Keratinocyte (primary cell): ENCODE results near the gene SLITRK6. TPM values are rescaled to one million over a fixed set of nuclear protein-coding genes. Genes with fewer than 3 reads are reported as not detected.

ENCODE experiments used
- DNase-seq: peaks from one replicate; pipeline ENCODE4 v3.0.0-alpha.2; 2011; ENCODE audit warnings: low read depth, missing footprints, low spot score
- FAIRE-seq: peaks from 2 replicates; lab custom pipeline; 2011; peaks lifted over from hg19 to GRCh38; lab: Jason Lieb, UNC
- H2AFZ ChIP-seq: 2 replicates; pipeline ENCODE4 v1.6.0; 2012; ENCODE audit warnings: low read length, control low read depth, inconsistent platforms; ENCODE audit not compliant: control insufficient read depth
- H3K27ac ChIP-seq: 2 replicates; pipeline ENCODE4 v1.5.1; 2011; ENCODE audit warnings: low read length; ENCODE audit not compliant: control insufficient read depth, insufficient read depth
- H3K27me3 ChIP-seq: 3 replicates; pipeline ENCODE4 v1.6.0; 2011; ENCODE audit warnings: low read length; ENCODE audit not compliant: control insufficient read depth, insufficient read depth; ENCODE audit errors: extremely low read depth
- H3K36me3 ChIP-seq, 2 experiments: 2 replicates in 1 of 2; 3 replicates in 1 of 2; pipeline ENCODE4 v1.5.1; 2011; ENCODE audit warnings: low read length in 2 of 2, mild to moderate bottlenecking in 1 of 2; ENCODE audit not compliant: control insufficient read depth in 2 of 2, insufficient read depth in 2 of 2; ENCODE audit errors: extremely low read depth in 1 of 2
- H3K4me1 ChIP-seq: 3 replicates; pipeline ENCODE4 v1.5.1; 2011; ENCODE audit warnings: low read length; ENCODE audit not compliant: control insufficient read depth, insufficient read depth; ENCODE audit errors: extremely low read depth
- H3K4me2 ChIP-seq: 3 replicates; pipeline ENCODE4 v1.6.0; 2011; ENCODE audit warnings: low read depth, low read length; ENCODE audit not compliant: control insufficient read depth, insufficient read depth; ENCODE audit errors: extremely low read depth
- H3K4me3 ChIP-seq, 3 experiments: fragments of 200-600 bp in 1 of 3; sonication (generic) in 1 of 3; 2 replicates in 2 of 3; 3 replicates in 1 of 3; pipeline ENCODE4 v1.5.1; 2011 to 2016; ENCODE audit warnings: low read length in 3 of 3, mild to moderate bottlenecking in 3 of 3, control low read depth in 2 of 3, inconsistent platforms in 1 of 3, low read depth in 1 of 3, mixed read lengths in 1 of 3, mixed run types in 1 of 3, moderate library complexity in 1 of 3; ENCODE audit not compliant: control insufficient read depth in 2 of 3, insufficient read depth in 2 of 3; ENCODE audit errors: extremely low read depth in 1 of 3
- H3K79me2 ChIP-seq: 2 replicates; pipeline ENCODE4 v1.6.0; 2012; ENCODE audit warnings: low read length; ENCODE audit not compliant: control insufficient read depth, insufficient read depth
- H3K9ac ChIP-seq: 3 replicates; pipeline ENCODE4 v1.6.0; 2011; ENCODE audit warnings: low read length; ENCODE audit not compliant: control insufficient read depth, insufficient read depth; ENCODE audit errors: extremely low read depth
- H3K9me1 ChIP-seq: 3 replicates; pipeline ENCODE4 v1.6.0; 2011; ENCODE audit warnings: low read length; ENCODE audit not compliant: control insufficient read depth, insufficient read depth; ENCODE audit errors: extremely low read depth
- H3K9me3 ChIP-seq: 2 replicates; pipeline ENCODE4 v1.5.1; 2012; ENCODE audit warnings: low read depth, low read length; ENCODE audit not compliant: control insufficient read depth
- H4K20me1 ChIP-seq: 3 replicates; pipeline ENCODE4 v1.6.0; 2011; ENCODE audit warnings: low read length; ENCODE audit not compliant: control insufficient read depth, insufficient read depth; ENCODE audit errors: extremely low read depth
- EZH2 ChIP-seq: IDR thresholded peaks from one replicate; pipeline ENCODE4 v1.6.1; 2012; ENCODE audit warnings: inconsistent platforms, mild to moderate bottlenecking, low read length, moderate library complexity
- dilution Hi-C: fragments of 300-500 bp; cut with MboI; formaldehyde crosslinking; loops from one replicate; pipeline ENCODE4 v1.7.0; 2020; ENCODE audit warnings: low sequenced_read_pairs; ENCODE audit not compliant: extremely low pct_ligation_motif_present
- polyA plus RNA-seq, 5 experiments: library from polyadenylated mRNA; depleted of rRNA in 3 of 5; stranded (reverse) in 3 of 5; stranded (forward) in 1 of 5; unstranded in 1 of 5; fragments of >200 nt; gene quantifications; 1 replicate in 1 of 5; 2 replicates in 3 of 5; 3 replicates in 1 of 5; pipeline versions ENCODE4 v1.2.1 to v1.2.3, GENCODE V29; 2011 to 2012; ENCODE audit warnings: missing spikeins in 2 of 5, low read depth in 1 of 5, low replicate concordance in 1 of 5
- TF ChIP-seq, protein P1 (sequence below), 3 experiments: IDR thresholded peaks in 1 of 3; conservative IDR thresholded peaks in 1 of 3; optimal IDR thresholded peaks in 1 of 3; 2 replicates in 2 of 3; 3 replicates in 1 of 3; pipeline versions ENCODE3 to v1.5.1; 2011; ENCODE audit warnings: low read length in 3 of 3, mild to moderate bottlenecking in 3 of 3, moderate library complexity in 2 of 3, control low read depth in 1 of 3, inconsistent platforms in 1 of 3; ENCODE audit not compliant: insufficient read depth in 2 of 3; ENCODE audit errors: extremely low read depth in 1 of 3

The SLITRK6 gene
- polyA plus RNA-seq, 1 donor (not counting 4 experiments of a cell fraction or from before 2014, with no cell fraction given) = 12.3 TPM

GRCh38 chr13:85785205-85785604 lies 14.0 kb downstream of the SLITRK6 start:
- TF ChIP-seq EZH2 = no peak
- TF ChIP-seq, protein P1, sequence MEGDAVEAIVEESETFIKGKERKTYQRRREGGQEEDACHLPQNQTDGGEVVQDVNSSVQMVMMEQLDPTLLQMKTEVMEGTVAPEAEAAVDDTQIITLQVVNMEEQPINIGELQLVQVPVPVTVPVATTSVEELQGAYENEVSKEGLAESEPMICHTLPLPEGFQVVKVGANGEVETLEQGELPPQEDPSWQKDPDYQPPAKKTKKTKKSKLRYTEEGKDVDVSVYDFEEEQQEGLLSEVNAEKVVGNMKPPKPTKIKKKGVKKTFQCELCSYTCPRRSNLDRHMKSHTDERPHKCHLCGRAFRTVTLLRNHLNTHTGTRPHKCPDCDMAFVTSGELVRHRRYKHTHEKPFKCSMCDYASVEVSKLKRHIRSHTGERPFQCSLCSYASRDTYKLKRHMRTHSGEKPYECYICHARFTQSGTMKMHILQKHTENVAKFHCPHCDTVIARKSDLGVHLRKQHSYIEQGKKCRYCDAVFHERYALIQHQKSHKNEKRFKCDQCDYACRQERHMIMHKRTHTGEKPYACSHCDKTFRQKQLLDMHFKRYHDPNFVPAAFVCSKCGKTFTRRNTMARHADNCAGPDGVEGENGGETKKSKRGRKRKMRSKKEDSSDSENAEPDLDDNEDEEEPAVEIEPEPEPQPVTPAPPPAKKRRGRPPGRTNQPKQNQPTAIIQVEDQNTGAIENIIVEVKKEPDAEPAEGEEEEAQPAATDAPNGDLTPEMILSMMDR (optimal IDR thresholded peaks at IDR 0.05 in 1 of 3, IDR thresholded peaks at IDR 0.05 in 1 of 3, conservative IDR thresholded peaks at IDR 0.05 in 1 of 3; ENCODE audit: extremely low read depth in 1 of 3, insufficient read depth in 2 of 3, low read length in 3 of 3) = no peak
- Histone ChIP-seq H3K27me3 (no peaks in the 10 kb centered on the region), H3K4me1 (no peaks in the 10 kb centered on the region), H3K9ac (no peak overlapping the region), H3K4me2 (no peak overlapping the region), H4K20me1 (no peaks in the 10 kb centered on the region), H3K79me2 (no peaks in the 10 kb centered on the region), H3K36me3 (no peaks in the 10 kb centered on the region), H3K9me1 (no peaks in the 10 kb centered on the region), H3K4me3 (no peak overlapping the region), H3K27ac (no peak overlapping the region), H3K9me3 (no peaks in the 10 kb centered on the region), H2AFZ (no peak overlapping the region)
- DNase-seq = no peak
- dilution Hi-C loops = no loop called here
- no peak for FAIRE-seq

DNA sequence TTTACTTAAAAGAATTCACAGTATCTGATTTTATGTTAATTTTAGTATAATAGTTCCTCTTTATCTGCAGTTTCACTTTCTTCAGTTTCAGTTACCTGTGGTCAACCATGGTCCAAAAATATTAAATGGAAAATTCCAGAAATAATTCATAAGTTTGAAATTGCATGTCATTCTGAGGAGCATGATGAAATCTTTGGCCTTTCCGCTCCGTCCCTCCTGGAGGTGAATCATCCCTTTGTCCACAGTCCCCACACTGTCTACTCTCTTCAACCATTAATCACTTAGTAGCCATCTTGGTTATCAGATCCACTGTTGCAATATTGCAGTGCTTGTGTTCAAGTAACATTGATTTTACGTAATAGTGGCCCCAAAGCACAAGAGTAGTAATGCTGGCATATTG lies 26.9 kb downstream of the SLITRK6 start:
- FAIRE-seq (no peak), DNase-seq (no peak)
- H3K27ac ChIP-seq = no peak overlapping the region
- no peak overlapping the region for H3K4me2 ChIP-seq
- H4K20me1 ChIP-seq = no peaks in the 10 kb centered on the region
- no peaks in the 10 kb centered on the region for H3K27me3 ChIP-seq
- H2AFZ ChIP-seq = no peak overlapping the region
- no peak overlapping the region for H3K4me3 ChIP-seq
- no peak for TF ChIP-seq EZH2
- TF ChIP-seq, protein P1 (optimal IDR thresholded peaks at IDR 0.05 in 1 of 3, IDR thresholded peaks at IDR 0.05 in 1 of 3, conservative IDR thresholded peaks at IDR 0.05 in 1 of 3; ENCODE audit: extremely low read depth in 1 of 3, insufficient read depth in 2 of 3, low read length in 3 of 3) = no peak
- H3K79me2 ChIP-seq = no peaks in the 10 kb centered on the region
- H3K9me3 ChIP-seq = no peaks in the 10 kb centered on the region
- dilution Hi-C loops = no loop called here
- H3K36me3 ChIP-seq = no peaks in the 10 kb centered on the region
- H3K9me1 ChIP-seq = no peaks in the 10 kb centered on the region
- H3K4me1 ChIP-seq = no peaks in the 10 kb centered on the region
- no peak overlapping the region for H3K9ac ChIP-seq
